ENCODE data around the gene TRAF3IP1.
A peak's percentile ranks its signal among the peaks of the same experiment; 100 is the strongest.

Gene TRAF3IP1

DNA sequence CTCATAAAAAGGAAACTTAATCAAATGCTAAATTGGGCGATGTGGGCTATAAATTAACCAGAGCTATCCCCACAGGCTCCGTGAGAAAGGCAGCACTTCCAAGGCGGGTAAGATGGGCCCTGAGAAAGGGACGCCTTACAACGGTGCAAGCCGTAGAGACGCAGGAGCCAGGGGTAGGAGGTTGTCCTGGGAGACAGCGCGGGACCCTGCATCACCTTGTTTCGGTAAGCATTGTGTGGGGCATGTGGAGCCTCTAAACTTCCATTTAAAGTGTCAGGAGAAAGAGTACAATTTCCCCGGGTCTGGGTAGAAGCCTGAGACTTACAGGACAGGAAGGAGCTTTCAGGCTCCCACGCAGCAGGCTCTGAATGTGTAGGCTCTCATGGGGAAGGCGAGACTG is 30.7 kb upstream of the TRAF3IP1 start:
- TF ChIP-seq, protein P1, sequence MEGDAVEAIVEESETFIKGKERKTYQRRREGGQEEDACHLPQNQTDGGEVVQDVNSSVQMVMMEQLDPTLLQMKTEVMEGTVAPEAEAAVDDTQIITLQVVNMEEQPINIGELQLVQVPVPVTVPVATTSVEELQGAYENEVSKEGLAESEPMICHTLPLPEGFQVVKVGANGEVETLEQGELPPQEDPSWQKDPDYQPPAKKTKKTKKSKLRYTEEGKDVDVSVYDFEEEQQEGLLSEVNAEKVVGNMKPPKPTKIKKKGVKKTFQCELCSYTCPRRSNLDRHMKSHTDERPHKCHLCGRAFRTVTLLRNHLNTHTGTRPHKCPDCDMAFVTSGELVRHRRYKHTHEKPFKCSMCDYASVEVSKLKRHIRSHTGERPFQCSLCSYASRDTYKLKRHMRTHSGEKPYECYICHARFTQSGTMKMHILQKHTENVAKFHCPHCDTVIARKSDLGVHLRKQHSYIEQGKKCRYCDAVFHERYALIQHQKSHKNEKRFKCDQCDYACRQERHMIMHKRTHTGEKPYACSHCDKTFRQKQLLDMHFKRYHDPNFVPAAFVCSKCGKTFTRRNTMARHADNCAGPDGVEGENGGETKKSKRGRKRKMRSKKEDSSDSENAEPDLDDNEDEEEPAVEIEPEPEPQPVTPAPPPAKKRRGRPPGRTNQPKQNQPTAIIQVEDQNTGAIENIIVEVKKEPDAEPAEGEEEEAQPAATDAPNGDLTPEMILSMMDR (IDR thresholded peaks at IDR 0.05; ENCODE audit: low read depth, low read length, missing control alignments): no peak
- DNase-seq (ENCODE audit: extremely low read depth, low read depth): no peak
- H3K4me3 ChIP-seq (replicated peaks; ENCODE audit: low read depth, low read length): peak overlapping the region; percentile 95

DNA sequence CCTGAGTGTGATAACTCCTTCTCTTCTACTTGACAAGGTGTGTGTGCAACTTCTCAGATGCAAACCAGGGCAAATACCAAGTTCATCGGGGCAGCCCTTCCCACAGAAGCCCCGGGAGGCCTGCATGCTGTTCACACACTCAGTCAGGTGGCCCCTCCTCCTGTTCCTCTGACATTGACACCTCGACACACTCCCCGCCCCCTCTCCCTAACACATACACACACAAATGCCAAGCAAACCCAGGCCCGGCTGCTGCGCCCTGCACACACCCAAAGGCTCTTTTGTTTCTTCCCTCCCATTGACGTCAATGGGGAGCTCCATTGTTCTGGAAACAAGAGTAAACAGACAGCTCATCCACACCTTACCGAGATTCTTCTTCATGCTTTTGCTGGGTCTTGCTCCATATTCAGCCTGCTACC is 30.2 kb upstream of the TRAF3IP1 start:
- no peak overlapping the region for H3K4me3 ChIP-seq (replicated peaks; ENCODE audit: low read depth, low read length)
- no peak for DNase-seq (ENCODE audit: extremely low read depth, low read depth)
- TF ChIP-seq, protein P1 (IDR thresholded peaks at IDR 0.05; ENCODE audit: low read depth, low read length, missing control alignments): no peak

DNA sequence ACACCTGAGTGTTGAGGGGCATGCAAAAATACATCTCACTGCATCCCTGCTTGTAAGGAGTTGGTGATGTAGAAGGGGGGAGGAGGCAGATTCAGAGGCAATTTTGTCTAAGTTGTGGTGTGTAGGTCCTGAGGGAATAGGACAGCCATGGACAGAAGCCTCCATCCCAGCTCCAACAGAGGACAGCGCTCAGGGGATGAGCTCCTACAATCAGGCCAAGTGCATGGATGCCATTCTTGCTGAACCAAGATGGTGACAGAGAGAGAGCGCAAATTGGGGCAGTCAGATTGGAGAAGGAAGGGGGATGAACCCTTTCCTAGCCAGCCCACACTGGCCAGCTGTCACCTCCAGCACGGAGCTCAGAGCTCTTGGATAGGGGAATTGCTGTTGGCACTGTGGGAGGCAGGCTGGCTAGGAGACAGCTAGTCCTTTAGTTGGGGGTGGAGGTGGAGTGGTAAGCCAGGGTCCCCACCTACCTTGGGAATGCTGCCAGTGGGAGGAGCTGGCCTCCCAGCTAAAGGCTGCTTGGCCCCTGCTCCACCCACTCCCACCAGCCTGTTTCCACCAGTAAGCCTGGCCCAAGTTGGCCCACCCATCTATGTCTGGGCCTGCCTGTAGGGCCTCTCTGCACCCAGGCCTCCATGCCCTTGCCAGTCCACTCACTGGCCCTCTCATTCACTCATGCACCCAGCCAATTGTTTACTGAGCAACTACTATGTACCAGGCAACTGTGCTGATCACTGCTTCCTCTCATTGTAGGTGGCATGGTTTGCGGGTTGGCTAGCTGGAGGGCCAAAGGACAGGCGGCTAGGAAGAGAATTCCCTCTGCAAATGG is 29.4 kb upstream of the TRAF3IP1 start:
- no peak for DNase-seq (ENCODE audit: extremely low read depth, low read depth)
- TF ChIP-seq, protein P1 (IDR thresholded peaks at IDR 0.05; ENCODE audit: low read depth, low read length, missing control alignments): no peak
- H3K4me3 ChIP-seq (replicated peaks; ENCODE audit: low read depth, low read length): no peak overlapping the region

DNA sequence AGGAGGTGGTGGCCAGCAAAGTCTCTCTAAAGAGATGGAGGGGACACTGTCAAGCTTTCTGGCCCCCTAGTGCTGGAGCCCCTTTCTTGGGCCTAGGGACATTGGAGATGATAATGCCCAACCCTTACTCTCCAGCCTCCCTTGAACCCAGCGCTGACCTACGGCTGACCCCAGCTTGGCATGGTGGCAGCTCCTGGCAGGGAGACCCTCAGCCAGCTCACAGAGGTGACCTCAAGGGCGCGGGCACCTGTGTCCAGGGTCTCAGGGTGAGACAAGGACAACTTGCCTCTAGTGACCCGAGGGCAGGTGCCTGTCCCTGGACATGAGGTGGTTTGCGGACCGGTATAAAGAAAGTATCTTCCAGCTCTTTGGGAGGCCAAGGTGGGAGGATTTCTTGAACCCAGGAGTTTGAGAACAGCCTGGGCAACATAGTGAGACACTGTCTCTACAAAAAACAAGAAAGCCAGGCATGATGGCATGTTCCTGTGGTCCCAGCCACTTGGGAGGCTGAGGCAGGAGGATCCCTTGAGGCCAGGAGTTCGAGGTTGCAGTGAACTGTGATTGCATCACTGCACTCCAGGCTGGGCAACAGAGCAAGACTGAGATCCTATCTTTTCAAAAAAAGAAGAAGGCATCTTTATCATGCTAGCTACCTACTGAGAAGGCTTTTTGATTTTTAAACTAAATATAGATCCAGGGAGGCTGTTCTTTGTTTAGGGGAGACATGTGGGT is 28.6 kb upstream of the TRAF3IP1 start:
- DNase-seq (ENCODE audit: extremely low read depth, low read depth): no peak
- TF ChIP-seq, protein P1 (IDR thresholded peaks at IDR 0.05; ENCODE audit: low read depth, low read length, missing control alignments): no peak

DNA sequence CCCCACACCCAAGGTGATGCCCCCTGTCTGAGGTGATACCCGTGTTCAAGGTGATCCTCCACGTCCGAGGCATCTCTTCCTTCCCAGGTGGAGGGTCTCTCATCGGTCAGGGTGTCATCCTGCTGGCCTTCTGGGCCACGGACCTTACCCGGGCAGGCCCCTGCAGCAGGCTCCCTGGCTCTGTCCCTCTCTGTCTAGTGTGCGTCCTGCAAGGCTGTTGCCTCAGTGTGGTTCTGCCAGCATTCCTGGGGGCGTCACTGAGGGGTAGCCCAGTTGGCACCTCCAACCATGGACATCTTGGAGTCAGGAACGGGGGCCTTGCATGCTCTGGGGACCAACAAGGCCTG is 26.3 kb upstream of the TRAF3IP1 start:
- no peak for DNase-seq (ENCODE audit: extremely low read depth, low read depth)
- no peak overlapping the region for H3K4me3 ChIP-seq (replicated peaks; ENCODE audit: low read depth, low read length)

More for the DNA sequence above, 28.6 kb upstream of the TRAF3IP1 start:
- H3K4me3 ChIP-seq (replicated peaks; ENCODE audit: low read depth, low read length): no peak overlapping the region

DNA sequence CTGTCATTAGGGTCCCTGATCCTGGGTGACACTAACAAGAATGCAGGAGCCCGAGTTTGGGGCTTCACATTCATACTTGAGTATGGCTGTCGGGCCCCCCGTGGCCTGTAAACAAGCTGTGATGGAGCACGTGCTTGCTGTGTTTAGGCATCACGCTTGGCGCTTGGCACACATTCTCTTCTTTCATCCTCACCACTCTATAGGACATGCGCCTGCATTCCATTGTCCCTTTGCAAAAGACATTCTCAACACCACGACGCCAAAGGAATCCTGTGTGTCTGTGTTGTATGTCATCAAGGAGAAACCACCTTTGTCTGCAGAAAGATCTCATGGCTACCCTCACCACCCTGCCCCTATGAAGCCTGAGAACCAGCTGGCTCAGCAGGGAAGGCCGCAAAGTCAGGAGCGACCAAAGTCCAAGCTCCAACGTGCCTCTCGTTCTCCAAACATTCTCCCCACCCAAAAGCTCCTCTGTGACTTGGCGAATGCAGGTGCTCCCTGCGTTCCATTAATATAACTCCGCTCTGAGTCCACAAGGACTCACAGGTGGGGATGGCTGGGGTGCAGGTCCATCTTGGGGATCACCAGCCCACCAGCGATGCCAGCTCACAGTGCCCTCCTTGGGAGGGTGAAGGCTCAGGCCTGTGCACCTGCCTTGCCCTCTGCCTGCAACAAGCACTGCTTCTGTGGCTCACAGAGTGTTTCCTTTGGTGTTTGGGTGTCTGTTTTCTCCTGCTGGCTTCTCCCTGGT is 25.8 kb upstream of the TRAF3IP1 start:
- no peak overlapping the region for H3K4me3 ChIP-seq (replicated peaks; ENCODE audit: low read depth, low read length)
- DNase-seq (ENCODE audit: extremely low read depth, low read depth): no peak
- TF ChIP-seq, protein P1 (IDR thresholded peaks at IDR 0.05; ENCODE audit: low read depth, low read length, missing control alignments): no peak

More for the DNA sequence above, 26.3 kb upstream of the TRAF3IP1 start:
- TF ChIP-seq, protein P1 (IDR thresholded peaks at IDR 0.05; ENCODE audit: low read depth, low read length, missing control alignments): no peak

All from HFF-Myc (cell line).